Fibroblast of lung (primary cell): ENCODE data around the gene ATP5PD.

Experiments
- EZH2 ChIP-seq: IDR thresholded peaks from 2 replicates; pipeline ENCODE4 v1.5.1; 2012; ENCODE audit warnings: low read length, control low read depth, mild to moderate bottlenecking; ENCODE audit errors: missing control alignments
- TF ChIP-seq, protein P1 (sequence below), 2 donors: IDR thresholded peaks in 1 of 2; conservative IDR thresholded peaks in 1 of 2; 1 replicate in 1 of 2; 2 replicates in 1 of 2; pipeline ENCODE4 v1.5.1; 2011 to 2012; ENCODE audit warnings: low read length in 2 of 2, control low read depth in 1 of 2, inconsistent platforms in 1 of 2, low read depth in 1 of 2, mild to moderate bottlenecking in 1 of 2

DNA sequence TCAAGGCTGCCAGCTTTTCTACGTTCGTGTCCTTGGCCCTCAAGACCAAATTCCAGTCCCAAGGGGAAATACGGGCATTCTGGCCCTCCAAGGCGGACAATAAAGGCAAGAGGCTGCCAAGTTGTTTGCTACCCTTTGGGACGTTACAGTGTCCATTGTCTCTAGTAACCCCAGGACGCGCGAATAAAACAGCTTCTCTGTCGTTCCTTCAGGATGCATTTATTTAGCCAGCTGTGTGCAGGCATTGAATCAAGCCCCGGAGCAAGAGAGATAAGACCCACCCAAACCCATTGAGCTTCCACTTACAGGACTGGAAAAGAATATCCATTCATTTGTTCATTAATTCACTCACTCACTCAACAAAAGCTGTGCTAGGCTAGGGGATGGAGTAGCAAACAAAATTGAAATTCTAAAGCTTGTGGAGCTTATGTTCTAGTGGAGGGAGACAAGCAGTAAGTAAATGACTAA lies 33.6 kb downstream of the ATP5PD start:
- TF ChIP-seq, protein P1, sequence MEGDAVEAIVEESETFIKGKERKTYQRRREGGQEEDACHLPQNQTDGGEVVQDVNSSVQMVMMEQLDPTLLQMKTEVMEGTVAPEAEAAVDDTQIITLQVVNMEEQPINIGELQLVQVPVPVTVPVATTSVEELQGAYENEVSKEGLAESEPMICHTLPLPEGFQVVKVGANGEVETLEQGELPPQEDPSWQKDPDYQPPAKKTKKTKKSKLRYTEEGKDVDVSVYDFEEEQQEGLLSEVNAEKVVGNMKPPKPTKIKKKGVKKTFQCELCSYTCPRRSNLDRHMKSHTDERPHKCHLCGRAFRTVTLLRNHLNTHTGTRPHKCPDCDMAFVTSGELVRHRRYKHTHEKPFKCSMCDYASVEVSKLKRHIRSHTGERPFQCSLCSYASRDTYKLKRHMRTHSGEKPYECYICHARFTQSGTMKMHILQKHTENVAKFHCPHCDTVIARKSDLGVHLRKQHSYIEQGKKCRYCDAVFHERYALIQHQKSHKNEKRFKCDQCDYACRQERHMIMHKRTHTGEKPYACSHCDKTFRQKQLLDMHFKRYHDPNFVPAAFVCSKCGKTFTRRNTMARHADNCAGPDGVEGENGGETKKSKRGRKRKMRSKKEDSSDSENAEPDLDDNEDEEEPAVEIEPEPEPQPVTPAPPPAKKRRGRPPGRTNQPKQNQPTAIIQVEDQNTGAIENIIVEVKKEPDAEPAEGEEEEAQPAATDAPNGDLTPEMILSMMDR (conservative IDR thresholded peaks at IDR 0.05 in 1 of 2, IDR thresholded peaks at IDR 0.05 in 1 of 2; ENCODE audit: low read depth in 1 of 2, low read length in 2 of 2), result no peak
- no peak for TF ChIP-seq EZH2
